Transverse colon (tissue), 4 donors: Measurements from ENCODE around the gene TGM3. TPM values are rescaled to one million over a fixed set of nuclear protein-coding genes. Genes with fewer than 3 reads are reported as not detected.

Source experiments
- DNase-seq: peaks from one replicate; pipeline ENCODE4 v3.0.0-alpha.2; 2019
- H3K27ac ChIP-seq, 4 donors: fragments of 200-600 bp; sonication (generic); 2 replicates each; pipeline ENCODE4 v1.5.1; 2016 to 2018; ENCODE audit warnings: inconsistent platforms in 4 of 4
- H3K27me3 ChIP-seq: fragments of 200-600 bp; sonication (generic); 2 replicates; pipeline ENCODE4 v1.5.1; 2017; ENCODE audit warnings: inconsistent platforms
- H3K36me3 ChIP-seq, 4 donors: fragments of 200-600 bp; sonication (generic); 2 replicates each; pipeline ENCODE4 v1.5.1; 2017 to 2019; ENCODE audit warnings: inconsistent platforms in 4 of 4
- H3K4me1 ChIP-seq, 4 donors: fragments of 200-600 bp; sonication (generic); 2 replicates each; pipeline ENCODE4 v1.5.1; 2017 to 2020; ENCODE audit warnings: inconsistent platforms in 4 of 4
- H3K4me3 ChIP-seq, 4 donors: fragments of 200-600 bp; sonication (generic); 1 replicate in 1 of 4; 2 replicates in 3 of 4; pipeline versions ENCODE4 v1.5.1 to v1.6.1; 2017 to 2019; ENCODE audit warnings: inconsistent platforms in 4 of 4
- H3K9me3 ChIP-seq, 2 donors: fragments of 200-600 bp; sonication (generic); 2 replicates each; pipeline ENCODE4 v1.5.1; 2017 to 2019; ENCODE audit warnings: inconsistent platforms in 2 of 2
- EP300 ChIP-seq: sonication (generic); formaldehyde crosslinking; IDR thresholded peaks from one replicate; pipeline ENCODE4 v1.6.1; 2017; ENCODE audit warnings: antibody characterized with exemption, low read depth
- POLR2A ChIP-seq: fragments of 450-650 bp; IDR thresholded peaks from one replicate; pipeline ENCODE4 v1.6.1; 2016; ENCODE audit warnings: antibody characterized with exemption, mild to moderate bottlenecking, moderate library complexity
- POLR2AphosphoS5 ChIP-seq, 3 donors: sonication (generic); formaldehyde crosslinking; IDR thresholded peaks; one replicate each; pipeline ENCODE4 v1.6.1; 2016; ENCODE audit warnings: antibody characterized with exemption in 3 of 3
- WGBS, 2 donors: methylation state at CpG; one replicate each; pipeline ENCODE4 v1.1.5; 2018; ENCODE audit warnings: low coverage in 1 of 2; 5-methylcytosine and 5-hydroxymethylcytosine counted together
- in situ Hi-C, 4 donors: fragments of 200-750 bp; cut with MboI; loops; one replicate each; pipeline versions ENCODE4 v1.15.0 to v1.15.1; 2017; ENCODE audit warnings: low sequenced_read_pairs in 3 of 4, low pct_ligation_motif_present in 1 of 4, low pct_unique_long_range_greater_than_20kb in 1 of 4
- intact Hi-C: fragments of 100-400 bp; cut with DNase I; formaldehyde crosslinking; loops from one replicate; pipeline ENCODE4 v1.15.1; 2023; ENCODE audit warnings: low total_unique reads
- total RNA-seq, 4 donors: library from RNA; depleted of rRNA; stranded (reverse); fragments of >200 nt; gene quantifications; one replicate each; pipeline ENCODE4 v1.1.0, GENCODE V29; 2016
- TF ChIP-seq, protein P1 (sequence below), 5 experiments: fragments of 200-600 bp in 3 of 5; fragments of 450-650 bp in 2 of 5; sonication (generic) in 3 of 5; IDR thresholded peaks; 1 replicate in 2 of 5; 2 replicates in 3 of 5; pipeline ENCODE4 v1.5.1; 2016 to 2017; ENCODE audit warnings: antibody characterized with exemption in 5 of 5, inconsistent platforms in 3 of 5, mild to moderate bottlenecking in 2 of 5, moderate library complexity in 1 of 5

TGM3 gene
- total RNA-seq, 4 donors from 2014 or later: 0.14 TPM; not detected in 3

GRCh38 chr20:2349801-2350200, 54.0 kb downstream of the TGM3 start:
- TF ChIP-seq EP300 (no peak), POLR2A (no peak), POLR2AphosphoS5 (IDR thresholded peaks at IDR 0.05) (no peak)
- TF ChIP-seq, protein P1, sequence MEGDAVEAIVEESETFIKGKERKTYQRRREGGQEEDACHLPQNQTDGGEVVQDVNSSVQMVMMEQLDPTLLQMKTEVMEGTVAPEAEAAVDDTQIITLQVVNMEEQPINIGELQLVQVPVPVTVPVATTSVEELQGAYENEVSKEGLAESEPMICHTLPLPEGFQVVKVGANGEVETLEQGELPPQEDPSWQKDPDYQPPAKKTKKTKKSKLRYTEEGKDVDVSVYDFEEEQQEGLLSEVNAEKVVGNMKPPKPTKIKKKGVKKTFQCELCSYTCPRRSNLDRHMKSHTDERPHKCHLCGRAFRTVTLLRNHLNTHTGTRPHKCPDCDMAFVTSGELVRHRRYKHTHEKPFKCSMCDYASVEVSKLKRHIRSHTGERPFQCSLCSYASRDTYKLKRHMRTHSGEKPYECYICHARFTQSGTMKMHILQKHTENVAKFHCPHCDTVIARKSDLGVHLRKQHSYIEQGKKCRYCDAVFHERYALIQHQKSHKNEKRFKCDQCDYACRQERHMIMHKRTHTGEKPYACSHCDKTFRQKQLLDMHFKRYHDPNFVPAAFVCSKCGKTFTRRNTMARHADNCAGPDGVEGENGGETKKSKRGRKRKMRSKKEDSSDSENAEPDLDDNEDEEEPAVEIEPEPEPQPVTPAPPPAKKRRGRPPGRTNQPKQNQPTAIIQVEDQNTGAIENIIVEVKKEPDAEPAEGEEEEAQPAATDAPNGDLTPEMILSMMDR (IDR thresholded peaks at IDR 0.05): no peak
- intact Hi-C loops: no loop called here
- 75% methylated on average over 4 of the region's 4 CpGs; no CpG with 5 or more reads in 1 of the 2 donors for WGBS, 2 donors
- in situ Hi-C loops: loop anchor here in 1 of 4 donors (5.0 kb wide), 1 partner anchor 142 kb away; no protein-coding TSS in a partner anchor
- Histone ChIP-seq H3K4me3 (no peak overlapping the region), H3K27me3 (peaks cover 21% of the 10 kb centered on the region), H3K36me3 (no peaks in the 10 kb centered on the region), H3K9me3 (no peaks in the 10 kb centered on the region), H3K27ac (no peak overlapping the region), H3K4me1 (no peaks in the 10 kb centered on the region)
- DNase-seq: no peak

GRCh38 chr20:2350606-2351005, 54.8 kb downstream of the TGM3 start:
- no peak for DNase-seq
- H3K36me3 ChIP-seq: no peaks in the 10 kb centered on the region
- TF ChIP-seq POLR2AphosphoS5 (IDR thresholded peaks at IDR 0.05): no peak
- TF ChIP-seq POLR2A: no peak
- TF ChIP-seq, protein P1 (IDR thresholded peaks at IDR 0.05): no peak
- no peak for TF ChIP-seq EP300

DNA sequence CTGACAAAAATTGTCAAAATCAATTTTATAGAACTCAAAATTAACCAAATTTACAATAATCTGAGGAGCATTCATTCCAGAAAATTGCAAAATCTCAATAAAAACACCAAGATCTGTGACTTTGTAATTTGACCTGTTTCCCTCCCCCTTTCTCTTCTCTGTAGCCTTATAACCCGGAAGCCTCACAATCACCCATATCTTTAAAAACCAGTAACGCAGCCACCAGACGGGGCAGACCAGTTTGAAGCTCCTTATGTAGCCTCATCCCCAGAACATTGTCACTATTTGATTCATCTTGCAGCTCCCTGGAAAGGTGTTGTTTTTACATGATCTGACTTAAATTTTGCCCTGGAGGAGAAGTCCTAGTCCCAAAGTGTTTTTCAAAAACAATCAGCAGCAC, 57.4 kb downstream of the TGM3 start:
- Histone ChIP-seq H3K4me3 (no peak overlapping the region), H3K36me3 (no peaks in the 10 kb centered on the region), H3K27me3 (peaks cover 18% of the 10 kb centered on the region), H3K4me1 (no peaks in the 10 kb centered on the region), H3K9me3 (no peaks in the 10 kb centered on the region), H3K27ac (no peak overlapping the region)
- TF ChIP-seq POLR2A: no peak
- TF ChIP-seq POLR2AphosphoS5 (IDR thresholded peaks at IDR 0.05): no peak
- TF ChIP-seq, protein P1 (IDR thresholded peaks at IDR 0.05): no peak
- no peak for TF ChIP-seq EP300
- intact Hi-C loops (no loop called here), in situ Hi-C loops (no loop called here)
- WGBS, 2 donors: 67 to 86% methylated on average over 1 to 3 of the region's 3 CpGs
- no peak for DNase-seq

More at GRCh38 chr20:2350606-2351005, 54.8 kb downstream of the TGM3 start:
- in situ Hi-C loops (no loop called here), intact Hi-C loops (no loop called here)
- no peaks in the 10 kb centered on the region for H3K9me3 ChIP-seq
- H3K4me3 ChIP-seq: no peak overlapping the region
- peaks cover 21% of the 10 kb centered on the region for H3K27me3 ChIP-seq
- no peak overlapping the region for H3K27ac ChIP-seq
- no peaks in the 10 kb centered on the region for H3K4me1 ChIP-seq
- 65 to 76% methylated on average over 3 to 5 of the region's 5 CpGs for WGBS, 2 donors

DNA sequence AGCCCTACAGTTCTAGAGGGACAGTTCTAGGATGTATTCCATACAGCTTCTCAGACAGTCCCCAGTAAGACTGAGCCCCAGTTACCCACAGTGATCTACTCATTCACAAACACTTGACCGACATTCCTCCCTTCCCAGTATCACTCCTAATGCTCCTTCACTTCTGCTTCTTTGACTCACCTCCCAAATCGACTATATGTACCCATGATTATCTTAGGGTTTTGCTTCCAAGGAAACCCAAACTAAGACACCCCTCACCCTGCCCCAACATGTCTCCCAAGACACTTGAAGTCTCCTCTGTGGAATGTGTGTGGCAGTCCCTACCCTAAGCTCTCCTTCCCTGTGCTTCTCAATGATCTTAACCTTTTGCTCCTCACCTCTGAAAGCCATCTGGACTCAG, 61.3 kb downstream of the TGM3 start:
- no peak for DNase-seq
- TF ChIP-seq, protein P1 (IDR thresholded peaks at IDR 0.05): no peak
- TF ChIP-seq POLR2AphosphoS5 (IDR thresholded peaks at IDR 0.05): no peak
- TF ChIP-seq POLR2A: no peak
- Histone ChIP-seq H3K27ac (no peak overlapping the region), H3K9me3 (peaks cover 4 to 13% of the 10 kb centered on the region in 2 donors), H3K4me1 (no peaks in the 10 kb centered on the region), H3K27me3 (peaks cover 10% of the 10 kb centered on the region), H3K36me3 (no peaks in the 10 kb centered on the region), H3K4me3 (no peak overlapping the region)
- in situ Hi-C loops (no loop called here), intact Hi-C loops (no loop called here)
- WGBS, 2 donors: 25 to 73% methylated on average over 2 of the region's 2 CpGs
